NT2/D1 (cell line): ENCODE results near the gene HNRNPR.

Experiments
- DNase-seq: peaks from one replicate; pipeline ENCODE4 v3.0.0-alpha.2; 2011; ENCODE audit warnings: low read depth, low spot score
- H3K27me3 ChIP-seq: 2 replicates; pipeline ENCODE4 v1.6.0; 2011; ENCODE audit warnings: mild to moderate bottlenecking; ENCODE audit not compliant: insufficient read length, insufficient read depth
- H3K36me3 ChIP-seq: 2 replicates; pipeline ENCODE4 v1.6.1; 2011; ENCODE audit warnings: mild to moderate bottlenecking, low read length, mixed read lengths; ENCODE audit not compliant: insufficient read depth, insufficient read length
- H3K4me1 ChIP-seq: 2 replicates; pipeline ENCODE4 v1.5.1; 2011; ENCODE audit not compliant: insufficient read depth, insufficient read length
- H3K4me3 ChIP-seq: 2 replicates; pipeline ENCODE4 v1.5.1; 2011; ENCODE audit warnings: low read depth; ENCODE audit not compliant: insufficient read length
- H3K9ac ChIP-seq: 2 replicates; pipeline ENCODE4 v1.6.0; 2011; ENCODE audit warnings: low read depth; ENCODE audit not compliant: insufficient read length
- H3K9me3 ChIP-seq: 2 replicates; pipeline ENCODE4 v1.5.1; 2011; ENCODE audit warnings: mild to moderate bottlenecking, low read length; ENCODE audit not compliant: insufficient read depth
- SUZ12 ChIP-seq: IDR thresholded peaks from 2 replicates; pipeline ENCODE4 v1.6.1; 2011; ENCODE audit not compliant: insufficient read length, insufficient read depth; ENCODE audit errors: extremely low read depth
- YY1 ChIP-seq: IDR thresholded peaks from 2 replicates; pipeline ENCODE4 v1.6.1; 2011; ENCODE audit not compliant: insufficient read length, insufficient read depth
- ZNF274 ChIP-seq: IDR thresholded peaks from 2 replicates; pipeline ENCODE4 v1.6.1; 2011; ENCODE audit warnings: mild to moderate bottlenecking, low read depth, low read length

HNRNPR gene

GRCh38 chr1:23367791-23368561, 23.9 kb upstream of the HNRNPR start:
- Histone ChIP-seq H3K4me3 (peak overlapping the region; percentile 55), H3K36me3 (peaks cover 11% of the 10 kb centered on the region), H3K4me1 (peaks cover 13% of the 10 kb centered on the region), H3K9ac (peak overlapping the region; percentile 93), H3K27me3 (peaks cover 65% of the 10 kb centered on the region), H3K9me3 (peaks cover 32% of the 10 kb centered on the region)
- peak; percentile 95 for DNase-seq
- no peak for TF ChIP-seq ZNF274

GRCh38 chr1:23367451-23367790, 23.3 kb upstream of the HNRNPR start:
- Histone ChIP-seq H3K27me3 (peaks cover 64% of the 10 kb centered on the region), H3K4me1 (peaks cover 13% of the 10 kb centered on the region), H3K4me3 (peak overlapping the region; percentile 55), H3K36me3 (peaks cover 17% of the 10 kb centered on the region), H3K9me3 (peaks cover 38% of the 10 kb centered on the region), H3K9ac (peak overlapping the region; percentile 83)
- TF ChIP-seq YY1 (no peak), ZNF274 (no peak), SUZ12 (no peak)
- DNase-seq, result no peak

- no peak overlapping the region for H3K9ac ChIP-seq
These were observed 22.5 kb upstream of the HNRNPR start for GRCh38 chr1:23366598-23366997.

GRCh38 chr1:23366146-23366545, 22.1 kb upstream of the HNRNPR start:
- Histone ChIP-seq H3K9me3 (peaks cover 50% of the 10 kb centered on the region), H3K4me3 (no peak overlapping the region), H3K4me1 (peaks cover 10% of the 10 kb centered on the region), H3K27me3 (peaks cover 61% of the 10 kb centered on the region), H3K9ac (no peak overlapping the region), H3K36me3 (peaks cover 29% of the 10 kb centered on the region)
- TF ChIP-seq YY1, result no peak
- no peak for TF ChIP-seq ZNF274
- no peak for TF ChIP-seq SUZ12
- DNase-seq, result no peak

More at GRCh38 chr1:23366598-23366997, 22.5 kb upstream of the HNRNPR start:
- DNase-seq, result no peak
- no peak overlapping the region for H3K4me3 ChIP-seq
- peaks cover 25% of the 10 kb centered on the region for H3K36me3 ChIP-seq
- TF ChIP-seq ZNF274 (no peak), SUZ12 (no peak), YY1 (no peak)
- H3K4me1 ChIP-seq, result peaks cover 13% of the 10 kb centered on the region
- H3K9me3 ChIP-seq, result peaks cover 46% of the 10 kb centered on the region
- peaks cover 61% of the 10 kb centered on the region for H3K27me3 ChIP-seq

- Histone ChIP-seq H3K9ac (no peak overlapping the region), H3K4me1 (no peaks in the 10 kb centered on the region), H3K36me3 (peaks cover 34% of the 10 kb centered on the region), H3K9me3 (peaks cover 86% of the 10 kb centered on the region), H3K4me3 (no peak overlapping the region), H3K27me3 (peaks cover 72% of the 10 kb centered on the region)
- no peak for TF ChIP-seq SUZ12
- no peak for TF ChIP-seq YY1
- peak; percentile 73 for TF ChIP-seq ZNF274
- DNase-seq, result no peak
These were observed 18.2 kb upstream of the HNRNPR start for GRCh38 chr1:23362218-23362713.

- no peak for DNase-seq
- peaks cover 83% of the 10 kb centered on the region for H3K27me3 ChIP-seq
- peaks cover 58% of the 10 kb centered on the region for H3K9me3 ChIP-seq
- no peak overlapping the region for H3K9ac ChIP-seq
- H3K36me3 ChIP-seq, result peaks cover 24% of the 10 kb centered on the region
- TF ChIP-seq YY1, result no peak
- no peak for TF ChIP-seq SUZ12
- no peak for TF ChIP-seq ZNF274
- no peak overlapping the region for H3K4me3 ChIP-seq
- no peaks in the 10 kb centered on the region for H3K4me1 ChIP-seq
These were observed 14.3 kb upstream of the HNRNPR start for GRCh38 chr1:23358310-23358875.

- TF ChIP-seq SUZ12, result no peak
- TF ChIP-seq YY1, result no peak
- TF ChIP-seq ZNF274, result no peak
- no peak overlapping the region for H3K9ac ChIP-seq
- peaks cover 84% of the 10 kb centered on the region for H3K27me3 ChIP-seq
- no peak overlapping the region for H3K4me3 ChIP-seq
- no peak for DNase-seq
- H3K9me3 ChIP-seq, result peaks cover 48% of the 10 kb centered on the region
- H3K36me3 ChIP-seq, result peaks cover 16% of the 10 kb centered on the region
- no peaks in the 10 kb centered on the region for H3K4me1 ChIP-seq
These were observed 13.2 kb upstream of the HNRNPR start for GRCh38 chr1:23357138-23357908.
